CD4-positive, alpha-beta T cell treated with Interleukin-6 at 100 ng/mL for 8 hours (primary cell): ENCODE data around the gene IFT43.

ENCODE experiments used
- DNase-seq: peaks from one replicate; pipeline ENCODE4 v3.0.0-alpha.2; 2020; ENCODE audit warnings: mixed read lengths, low spot score

Gene IFT43

GRCh38 chr14:76081642-76082041 lies 96.1 kb downstream of the IFT43 start:
- no peak for DNase-seq

- no peak for DNase-seq
These were observed 98.5 kb downstream of the IFT43 start for GRCh38 chr14:76083796-76084765.

- no peak for DNase-seq
These were observed 99.8 kb downstream of the IFT43 start for GRCh38 chr14:76085358-76085757.

GRCh38 chr14:76086636-76087035 lies 101.1 kb downstream of the IFT43 start:
- no peak for DNase-seq

- DNase-seq: no peak
These were observed 102.8 kb downstream of the IFT43 start for GRCh38 chr14:76088326-76088725.

GRCh38 chr14:76088771-76089571 lies 103.4 kb downstream of the IFT43 start:
- DNase-seq: no peak

GRCh38 chr14:76089575-76089974 lies 104.0 kb downstream of the IFT43 start:
- no peak for DNase-seq

GRCh38 chr14:76090616-76091391 lies 105.2 kb downstream of the IFT43 start:
- no peak for DNase-seq

- no peak for DNase-seq
These were observed 107.5 kb downstream of the IFT43 start for GRCh38 chr14:76093077-76093476.

GRCh38 chr14:76096257-76096656 lies 110.7 kb downstream of the IFT43 start:
- no peak for DNase-seq

GRCh38 chr14:76097547-76097946 lies 112.0 kb downstream of the IFT43 start:
- DNase-seq: no peak

GRCh38 chr14:76098047-76098446 lies 112.5 kb downstream of the IFT43 start:
- no peak for DNase-seq

GRCh38 chr14:76098916-76099675 lies 113.5 kb downstream of the IFT43 start:
- DNase-seq: no peak

- no peak for DNase-seq
These were observed 114.7 kb downstream of the IFT43 start for GRCh38 chr14:76100236-76100635.

GRCh38 chr14:76101391-76102379 lies 116.1 kb downstream of the IFT43 start:
- no peak for DNase-seq

- DNase-seq: no peak
These were observed 119.3 kb downstream of the IFT43 start for GRCh38 chr14:76104802-76105355.

GRCh38 chr14:76106188-76106587 lies 120.6 kb downstream of the IFT43 start:
- DNase-seq: no peak

GRCh38 chr14:76109087-76109880 lies 123.7 kb downstream of the IFT43 start:
- no peak for DNase-seq
